Common myeloid progenitor, CD34-positive (primary cell): ENCODE data around the gene PCDHA3.
"Not testable (repeated sequence)": the region's sequence is repeated elsewhere in the genome, so short reads cannot be mapped to it uniquely, and the experiment has no call there.

Experiments used
- CTCF ChIA-PET: fragments of 350-600 bp; sonication (Branson Sonifier 250); formaldehyde crosslinking; loops from one replicate; lab custom pipeline; 2021; ENCODE audit warnings: antibody characterized with exemption; lab: Charles Lee
- POLR2A ChIA-PET: fragments of 350-600 bp; sonication (Branson Sonifier 250); formaldehyde crosslinking; loops from one replicate; lab custom pipeline; 2021; ENCODE audit warnings: antibody characterized with exemption; lab: Charles Lee
- DNase-seq, 3 donors: peaks; one replicate each; pipeline versions ENCODE4 v3.0.0 to v3.0.0-alpha.2; 2013
- H3K27ac ChIP-seq, 2 experiments: 1 replicate in 1 of 2; 2 replicates in 1 of 2; pipeline ENCODE4 v1.7.0; 2013; ENCODE audit warnings: inconsistent platforms in 2 of 2, low read length in 2 of 2, mild to moderate bottlenecking in 2 of 2, low read depth in 1 of 2, moderate library complexity in 1 of 2; ENCODE audit not compliant: severe bottlenecking in 2 of 2, insufficient read depth in 1 of 2, poor library complexity in 1 of 2
- H3K27me3 ChIP-seq, 5 experiments: replicated peaks in 2 of 5; 1 replicate in 3 of 5; 2 replicates in 2 of 5; pipeline versions ENCODE4 v1.6.1 to v1.7.0; 2013; ENCODE audit warnings: low read length in 4 of 5, mild to moderate bottlenecking in 2 of 5, moderate library complexity in 2 of 5, inconsistent platforms in 1 of 5; ENCODE audit not compliant: insufficient read depth in 5 of 5, control insufficient read depth in 4 of 5
- H3K36me3 ChIP-seq, 4 experiments: 1 replicate in 2 of 4; 2 replicates in 2 of 4; pipeline versions ENCODE4 v1.6.1 to v1.7.0; 2013; ENCODE audit warnings: low read length in 3 of 4, control low read depth in 1 of 4, mild to moderate bottlenecking in 1 of 4; ENCODE audit not compliant: control insufficient read depth in 4 of 4, insufficient read depth in 4 of 4
- H3K4me1 ChIP-seq, 4 experiments: 1 replicate in 3 of 4; 2 replicates in 1 of 4; pipeline versions ENCODE4 v1.6.1 to v1.7.1; 2013; ENCODE audit warnings: low read length in 3 of 4, mild to moderate bottlenecking in 3 of 4, control low read depth in 1 of 4, inconsistent platforms in 1 of 4, moderate library complexity in 1 of 4; ENCODE audit not compliant: control insufficient read depth in 4 of 4, insufficient read depth in 4 of 4; ENCODE audit errors: control extremely low read depth in 1 of 4
- H3K4me3 ChIP-seq, 7 experiments: 1 replicate in 4 of 7; 2 replicates in 3 of 7; pipeline versions ENCODE4 v1.5.1 to v1.7.0; 2013; ENCODE audit warnings: mild to moderate bottlenecking in 7 of 7, low read length in 6 of 7, moderate library complexity in 6 of 7, inconsistent platforms in 2 of 7, low read depth in 2 of 7, control low read depth in 1 of 7; ENCODE audit not compliant: insufficient read depth in 4 of 7, control insufficient read depth in 1 of 7; ENCODE audit errors: extremely low read depth in 1 of 7
- H3K9me3 ChIP-seq, 5 experiments: 1 replicate in 4 of 5; 2 replicates in 1 of 5; pipeline versions ENCODE4 v1.6.1 to v1.7.1; 2013; ENCODE audit warnings: low read length in 4 of 5, mild to moderate bottlenecking in 2 of 5, inconsistent platforms in 1 of 5, low read depth in 1 of 5, moderate library complexity in 1 of 5; ENCODE audit not compliant: control insufficient read depth in 4 of 5, insufficient read depth in 2 of 5; ENCODE audit errors: control extremely low read depth in 1 of 5
- WGBS: methylation state at CpG from one replicate; pipeline ENCODE4 v1.1.5; 2013; ENCODE audit not compliant: insufficient coverage; 5-methylcytosine and 5-hydroxymethylcytosine counted together

The PCDHA3 gene

GRCh38 chr5:140796718-140797095 lies 4.2 kb upstream of the PCDHA3 start:
- peaks cover 24 to 57% (median 39%) of the 10 kb centered on the region in 5 experiments for H3K9me3 ChIP-seq
- POLR2A ChIA-PET = no interaction called here
- H3K4me3 ChIP-seq = no peak overlapping the region
- CTCF ChIA-PET = no interaction called here
- H3K27me3 ChIP-seq = peaks cover 0 to 32% (median 3%) of the 10 kb centered on the region in 5 experiments
- WGBS = 55% methylated on average over 36 of the region's 39 CpGs
- no peaks in the 10 kb centered on the region for H3K36me3 ChIP-seq
- H3K4me1 ChIP-seq = no peaks in the 10 kb centered on the region
- DNase-seq = no peak
- no peak overlapping the region for H3K27ac ChIP-seq

GRCh38 chr5:140801494-140801841 lies 611 bp downstream of the PCDHA3 start:
- Histone ChIP-seq H3K27ac (no peak overlapping the region), H3K27me3 (peaks cover 0 to 31% (median 0%) of the 10 kb centered on the region in 5 experiments), H3K4me3 (no peak overlapping the region), H3K9me3 (peaks cover 10 to 47% (median 33%) of the 10 kb centered on the region in 5 experiments), H3K36me3 (no peaks in the 10 kb centered on the region), H3K4me1 (no peaks in the 10 kb centered on the region)
- peak in 1 of 3 donors; percentile 8 for DNase-seq
- CTCF ChIA-PET = no interaction called here
- 13% methylated on average over 13 of the region's 16 CpGs for WGBS
- POLR2A ChIA-PET = no interaction called here

- H3K27ac ChIP-seq, DNase-seq, H3K4me3 ChIP-seq, H3K4me1 ChIP-seq, POLR2A ChIA-PET, CTCF ChIA-PET, H3K36me3 ChIP-seq: not testable (repeated sequence)
- Histone ChIP-seq H3K27me3 (peaks cover 0 to 31% (median 0%) of the 10 kb centered on the region in 5 experiments), H3K9me3 (peaks cover 10 to 45% (median 31%) of the 10 kb centered on the region in 5 experiments)
- 50% methylated on average over 42 of the region's 45 CpGs for WGBS
Measured at GRCh38 chr5:140802381-140802780, 1.5 kb downstream of the PCDHA3 start.

DNA sequence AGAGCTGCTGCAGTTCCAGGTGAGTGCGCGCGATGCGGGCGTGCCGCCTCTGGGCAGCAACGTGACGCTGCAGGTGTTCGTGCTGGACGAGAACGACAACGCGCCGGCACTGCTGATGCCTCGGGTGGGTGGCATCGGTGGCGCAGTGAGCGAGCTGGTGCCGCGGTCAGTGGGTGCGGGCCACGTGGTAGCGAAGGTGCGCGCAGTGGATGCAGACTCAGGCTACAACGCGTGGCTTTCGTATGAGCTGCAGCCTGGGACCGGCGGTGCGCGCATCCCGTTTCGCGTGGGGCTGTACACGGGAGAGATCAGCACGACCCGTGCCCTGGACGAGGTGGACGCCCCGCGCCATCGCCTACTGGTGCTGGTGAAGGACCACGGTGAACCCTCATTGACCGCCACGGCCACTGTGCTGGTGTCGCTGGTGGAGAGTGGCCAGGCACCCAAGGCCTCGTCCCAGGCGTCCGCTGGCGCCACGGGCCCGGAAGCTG lies 2.0 kb downstream of the PCDHA3 start:
- 44% methylated on average over 48 of the region's 53 CpGs for WGBS
- CTCF ChIA-PET = no interaction called here
- Histone ChIP-seq H3K4me3 (no peak overlapping the region), H3K27ac (no peak overlapping the region), H3K9me3 (peaks cover 10 to 50% (median 36%) of the 10 kb centered on the region in 5 experiments), H3K36me3 (no peaks in the 10 kb centered on the region), H3K27me3 (peaks cover 0 to 36% (median 0%) of the 10 kb centered on the region in 5 experiments), H3K4me1 (no peaks in the 10 kb centered on the region)
- no peak for DNase-seq
- POLR2A ChIA-PET = no interaction called here

DNA sequence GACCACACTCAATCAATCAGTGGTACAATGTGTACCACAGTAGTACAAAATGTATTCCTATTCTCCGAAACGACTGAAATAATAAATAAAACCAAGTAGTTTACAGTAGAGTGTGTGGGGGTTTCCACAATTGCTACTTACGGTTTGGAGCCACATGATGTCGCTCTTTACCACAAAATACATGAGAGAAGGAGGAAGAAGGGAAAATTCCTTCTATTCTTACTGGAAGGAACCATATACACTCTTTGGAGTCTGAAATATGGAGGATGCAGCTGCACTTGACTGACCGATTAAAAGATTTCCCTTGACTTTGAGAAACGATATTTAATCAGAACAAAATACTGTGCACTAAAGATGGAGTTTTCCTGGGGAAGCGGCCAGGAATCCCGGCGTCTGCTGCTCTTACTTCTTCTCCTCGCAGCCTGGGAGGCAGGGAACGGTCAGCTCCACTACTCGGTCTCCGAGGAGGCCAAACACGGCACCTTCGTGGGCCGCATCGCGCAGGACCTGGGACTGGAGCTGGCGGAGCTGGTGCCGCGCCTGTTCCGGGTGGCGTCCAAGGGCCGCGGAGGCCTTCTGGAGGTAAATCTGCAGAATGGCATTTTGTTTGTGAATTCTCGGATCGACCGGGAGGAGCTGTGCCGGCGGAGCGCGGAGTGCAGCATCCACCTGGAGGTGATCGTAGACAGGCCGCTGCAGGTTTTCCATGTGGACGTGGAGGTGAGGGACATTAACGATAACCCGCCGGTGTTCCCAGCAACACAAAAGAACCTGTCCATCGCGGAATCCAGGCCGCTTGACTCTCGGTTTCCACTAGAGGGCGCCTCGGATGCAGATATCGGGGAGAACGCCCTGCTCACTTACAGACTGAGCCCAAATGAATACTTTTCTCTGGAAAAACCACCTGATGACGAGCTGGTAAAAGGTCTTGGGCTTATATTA lies 6.2 kb downstream of the PCDHA3 start, which contains the start of gene PCDHA4:
Gene PCDHA4 (plus strand): TSS at position 235 of the 942 bp plus-strand sequence.
- peaks cover 0 to 29% (median 0%) of the 10 kb centered on the region in 5 experiments for H3K27me3 ChIP-seq
- 16% methylated on average over 20 of the region's 47 CpGs for WGBS
- no peaks in the 10 kb centered on the region for H3K36me3 ChIP-seq
- peaks cover 1 to 47% (median 36%) of the 10 kb centered on the region in 5 experiments for H3K9me3 ChIP-seq
- DNase-seq = peak in 2 of 3 donors; percentile 21 to 32
- POLR2A ChIA-PET = no interaction called here
- CTCF ChIA-PET = interaction anchor here (0.9 kb wide), 1 partner anchor 751 kb away, joined by 3 read pairs; no protein-coding TSS in a partner anchor
- H3K4me1 ChIP-seq = no peaks in the 10 kb centered on the region
- H3K27ac ChIP-seq = no peak within 1 kb of the TSS
- H3K4me3 ChIP-seq = peak within 1 kb of the TSS in 2 of 7 experiments; percentile 4 to 38

GRCh38 chr5:140808241-140808888 lies 7.5 kb downstream of the PCDHA3 start:
- H3K27ac ChIP-seq, H3K4me1 ChIP-seq, POLR2A ChIA-PET, DNase-seq, CTCF ChIA-PET, H3K4me3 ChIP-seq, H3K36me3 ChIP-seq: not testable (repeated sequence)
- Histone ChIP-seq H3K27me3 (peaks cover 0 to 17% (median 0%) of the 10 kb centered on the region in 5 experiments), H3K9me3 (peaks cover 0 to 37% (median 24%) of the 10 kb centered on the region in 5 experiments)
- WGBS = 57% methylated on average over 47 of the region's 62 CpGs
